OCI-M2 (cell line): ENCODE results near the gene USP17L17.
"Not testable (repeated sequence)": the region's sequence is repeated elsewhere in the genome, so short reads cannot be mapped to it uniquely, and the experiment has no call there.

ENCODE experiments used
- DNase-seq: peaks from one replicate; lab custom pipeline; 2025; ENCODE audit not compliant: unreplicated experiment; lab: John Stamatoyannopoulos, UW

USP17L17 gene, protein sequence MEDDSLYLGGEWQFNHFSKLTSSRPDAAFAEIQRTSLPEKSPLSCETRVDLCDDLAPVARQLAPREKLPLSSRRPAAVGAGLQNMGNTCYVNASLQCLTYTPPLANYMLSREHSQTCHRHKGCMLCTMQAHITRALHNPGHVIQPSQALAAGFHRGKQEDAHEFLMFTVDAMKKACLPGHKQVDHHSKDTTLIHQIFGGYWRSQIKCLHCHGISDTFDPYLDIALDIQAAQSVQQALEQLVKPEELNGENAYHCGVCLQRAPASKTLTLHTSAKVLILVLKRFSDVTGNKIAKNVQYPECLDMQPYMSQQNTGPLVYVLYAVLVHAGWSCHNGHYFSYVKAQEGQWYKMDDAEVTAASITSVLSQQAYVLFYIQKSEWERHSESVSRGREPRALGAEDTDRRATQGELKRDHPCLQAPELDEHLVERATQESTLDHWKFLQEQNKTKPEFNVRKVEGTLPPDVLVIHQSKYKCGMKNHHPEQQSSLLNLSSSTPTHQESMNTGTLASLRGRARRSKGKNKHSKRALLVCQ

DNA sequence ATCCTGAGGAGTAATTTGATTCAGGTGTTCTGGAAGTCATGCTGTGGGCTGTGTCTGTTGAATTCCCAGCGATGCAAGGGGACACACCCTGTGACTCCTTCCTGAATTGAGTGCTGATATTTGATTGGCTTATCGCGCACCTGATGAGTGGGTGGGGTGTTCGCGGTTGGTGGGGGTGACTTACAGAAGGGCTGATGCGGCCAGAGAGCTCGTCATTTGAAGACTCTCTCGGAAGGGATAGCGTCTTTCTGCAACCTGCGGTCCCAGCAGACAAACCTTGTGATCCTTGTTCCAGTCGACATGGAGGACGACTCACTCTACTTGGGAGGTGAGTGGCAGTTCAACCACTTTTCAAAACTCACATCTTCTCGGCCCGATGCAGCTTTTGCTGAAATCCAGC is at the start of gene USP17L17:
Gene USP17L17, plus strand, starts transcription at position 301 of the 400 bp plus-strand sequence. Its CDS starts 0 bp downstream, at position 301.
- not testable (repeated sequence) for DNase-seq

DNA sequence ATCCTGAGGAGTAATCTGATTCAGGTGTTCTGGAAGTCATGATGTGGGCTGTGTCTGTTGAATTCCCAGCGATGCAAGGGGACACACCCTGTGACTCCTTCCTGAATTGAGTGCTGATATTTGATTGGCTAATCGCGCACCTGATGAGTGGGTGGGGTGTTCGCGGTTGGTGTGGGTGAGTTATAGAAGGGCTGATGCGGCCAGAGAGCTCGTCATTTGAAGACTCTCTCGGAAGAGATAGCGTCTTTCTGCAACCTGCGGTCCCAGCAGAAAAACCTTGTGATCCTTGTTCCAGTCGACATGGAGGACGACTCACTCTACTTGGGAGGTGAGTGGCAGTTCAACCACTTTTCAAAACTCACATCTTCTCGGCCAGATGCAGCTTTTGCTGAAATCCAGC is 33.3 kb upstream of the USP17L17 start, which contains the start of gene USP17L10:
Gene USP17L10, plus strand, starts transcription at position 301 of the 400 bp plus-strand sequence. Its CDS starts 0 bp downstream, at position 301.
- DNase-seq = not testable (repeated sequence)

DNA sequence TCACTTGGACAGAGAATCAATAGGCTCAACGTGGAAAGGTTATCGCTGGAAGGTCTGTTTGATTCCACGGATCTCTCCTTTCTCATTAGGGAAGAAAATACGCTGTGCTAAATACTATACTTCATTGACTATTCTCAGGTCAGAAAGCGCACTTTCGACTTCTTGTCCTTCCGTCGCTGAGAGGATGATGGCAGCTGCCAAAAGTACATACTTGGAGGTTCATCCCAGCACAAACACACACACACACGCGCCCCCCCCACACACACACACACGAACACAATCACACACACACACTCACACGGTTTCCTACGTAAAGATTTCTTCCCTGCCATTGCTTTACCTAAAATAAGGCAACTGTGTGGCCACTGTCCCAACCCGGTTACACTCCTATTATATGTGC is 29.0 kb upstream of the USP17L17 start:
- not testable (repeated sequence) for DNase-seq

DNA sequence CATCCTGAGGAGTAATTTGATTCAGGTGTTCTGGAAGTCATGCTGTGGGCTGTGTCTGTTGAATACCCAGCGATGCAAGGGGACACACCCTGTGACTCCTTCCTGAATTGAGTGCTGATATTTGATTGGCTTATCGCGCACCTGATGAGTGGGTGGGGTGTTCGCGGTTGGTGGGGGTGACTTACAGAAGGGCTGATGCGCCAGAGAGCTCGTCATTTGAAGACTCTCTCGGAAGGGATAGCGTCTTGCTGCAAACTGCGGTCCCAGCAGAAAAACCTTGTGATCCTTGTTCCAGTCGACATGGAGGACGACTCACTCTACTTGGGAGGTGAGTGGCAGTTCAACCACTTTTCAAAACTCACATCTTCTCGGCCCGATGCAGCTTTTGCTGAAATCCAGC is 28.6 kb upstream of the USP17L17 start, which contains the start of gene USP17L11:
Gene USP17L11, plus strand, starts transcription at position 301 of the 400 bp plus-strand sequence. Its CDS starts 0 bp downstream, at position 301.
- DNase-seq = not testable (repeated sequence)

DNA sequence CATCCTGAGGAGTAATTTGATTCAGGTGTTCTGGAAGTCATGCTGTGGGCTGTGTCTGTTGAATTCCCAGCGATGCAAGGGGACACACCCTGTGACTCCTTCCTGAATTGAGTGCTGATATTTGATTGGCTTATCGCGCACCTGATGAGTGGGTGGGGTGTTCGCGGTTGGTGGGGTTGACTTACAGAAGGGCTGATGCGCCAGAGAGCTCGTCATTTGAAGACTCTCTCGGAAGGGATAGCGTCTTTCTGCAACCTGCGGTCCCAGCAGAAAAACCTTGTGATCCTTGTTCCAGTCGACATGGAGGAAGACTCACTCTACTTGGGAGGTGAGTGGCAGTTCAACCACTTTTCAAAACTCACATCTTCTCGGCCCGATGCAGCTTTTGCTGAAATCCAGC is 23.8 kb upstream of the USP17L17 start, which contains the start of gene USP17L12:
Gene USP17L12, plus strand, starts transcription at position 301 of the 400 bp plus-strand sequence. Its CDS starts 0 bp downstream, at position 301.
- not testable (repeated sequence) for DNase-seq

DNA sequence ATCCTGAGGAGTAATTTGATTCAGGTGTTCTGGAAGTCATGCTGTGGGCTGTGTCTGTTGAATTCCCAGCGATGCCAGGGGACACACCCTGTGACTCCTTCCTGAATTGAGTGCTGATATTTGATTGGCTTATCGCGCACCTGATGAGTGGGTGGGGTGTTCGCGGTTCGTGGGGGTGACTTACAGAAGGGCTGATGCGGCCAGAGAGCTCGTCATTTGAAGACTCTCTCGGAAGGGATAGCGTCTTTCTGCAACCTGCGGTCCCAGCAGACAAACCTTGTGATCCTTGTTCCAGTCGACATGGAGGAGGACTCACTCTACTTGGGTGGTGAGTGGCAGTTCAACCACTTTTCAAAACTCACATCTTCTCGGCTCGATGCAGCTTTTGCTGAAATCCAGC is 19.1 kb upstream of the USP17L17 start, which contains the start of gene USP17L13:
Gene USP17L13, plus strand, starts transcription at position 301 of the 400 bp plus-strand sequence. Its CDS starts 0 bp downstream, at position 301.
- not testable (repeated sequence) for DNase-seq

DNA sequence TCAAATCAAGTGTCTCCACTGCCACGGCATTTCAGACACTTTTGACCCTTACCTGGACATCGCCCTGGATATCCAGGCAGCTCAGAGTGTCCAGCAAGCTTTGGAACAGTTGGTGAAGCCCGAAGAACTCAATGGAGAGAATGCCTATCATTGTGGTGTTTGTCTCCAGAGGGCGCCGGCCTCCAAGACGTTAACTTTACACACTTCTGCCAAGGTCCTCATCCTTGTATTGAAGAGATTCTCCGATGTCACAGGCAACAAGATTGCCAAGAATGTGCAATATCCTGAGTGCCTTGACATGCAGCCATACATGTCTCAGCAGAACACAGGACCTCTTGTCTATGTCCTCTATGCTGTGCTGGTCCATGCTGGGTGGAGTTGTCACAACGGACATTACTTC is 13.4 kb upstream of the USP17L17 start:
- not testable (repeated sequence) for DNase-seq

DNA sequence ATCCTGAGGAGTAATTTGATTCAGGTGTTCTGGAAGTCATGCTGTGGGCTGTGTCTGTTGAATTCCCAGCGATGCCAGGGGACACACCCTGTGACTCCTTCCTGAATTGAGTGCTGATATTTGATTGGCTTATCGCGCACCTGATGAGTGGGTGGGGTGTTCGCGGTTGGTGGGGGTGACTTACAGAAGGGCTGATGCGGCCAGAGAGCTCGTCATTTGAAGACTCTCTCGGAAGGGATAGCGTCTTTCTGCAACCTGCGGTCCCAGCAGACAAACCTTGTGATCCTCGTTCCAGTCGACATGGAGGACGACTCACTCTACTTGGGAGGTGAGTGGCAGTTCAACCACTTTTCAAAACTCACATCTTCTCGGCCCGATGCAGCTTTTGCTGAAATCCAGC is 9.6 kb upstream of the USP17L17 start, which contains the start of gene USP17L15:
Gene USP17L15, plus strand, starts transcription at position 301 of the 400 bp plus-strand sequence. Its CDS starts 0 bp downstream, at position 301.
- not testable (repeated sequence) for DNase-seq

DNA sequence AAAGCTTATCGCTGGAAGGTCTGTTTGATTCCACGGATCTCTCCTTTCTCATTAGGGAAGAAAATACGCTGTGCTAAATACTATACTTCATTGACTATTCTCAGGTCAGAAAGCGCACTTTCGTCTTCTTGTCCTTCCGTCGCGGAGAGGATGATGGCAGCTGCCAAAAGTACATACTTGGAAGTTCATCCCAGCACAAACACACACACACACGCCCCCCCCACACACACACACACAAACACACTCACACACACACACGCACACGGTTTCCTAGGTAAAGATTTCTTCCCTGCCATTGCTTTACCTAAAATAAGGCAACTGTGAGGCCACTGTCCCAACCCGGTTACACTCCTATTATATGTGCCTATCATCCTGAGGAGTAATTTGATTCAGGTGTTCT is 5.2 kb upstream of the USP17L17 start:
- not testable (repeated sequence) for DNase-seq

DNA sequence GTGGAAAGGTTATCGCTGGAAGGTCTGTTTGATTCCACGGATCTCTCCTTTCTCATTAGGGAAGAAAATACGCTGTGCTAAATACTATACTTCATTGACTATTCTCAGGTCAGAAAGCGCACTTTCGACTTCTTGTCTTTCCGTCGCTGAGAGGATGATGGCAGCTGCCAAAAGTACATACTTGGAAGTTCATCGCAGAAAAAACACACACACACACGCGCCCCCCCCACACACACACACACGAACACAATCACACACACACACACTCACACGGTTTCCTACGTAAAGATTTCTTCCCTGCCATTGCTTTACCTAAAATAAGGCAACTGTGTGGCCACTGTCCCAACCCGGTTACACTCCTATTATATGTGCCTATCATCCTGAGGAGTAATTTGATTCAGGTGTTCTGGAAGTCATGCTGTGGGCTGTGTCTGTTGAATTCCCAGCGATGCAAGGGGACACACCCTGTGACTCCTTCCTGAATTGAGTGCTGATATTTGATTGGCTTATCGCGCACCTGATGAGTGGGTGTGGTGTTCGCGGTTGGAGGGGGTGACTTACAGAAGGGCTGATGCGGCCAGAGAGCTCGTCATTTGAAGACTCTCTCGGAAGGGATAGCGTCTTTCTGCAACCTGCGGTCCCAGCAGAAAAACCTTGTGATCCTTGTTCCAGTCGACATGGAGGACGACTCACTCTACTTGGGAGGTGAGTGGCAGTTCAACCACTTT is 4.4 kb downstream of the USP17L17 start, which contains the start of gene USP17L18:
Gene USP17L18, plus strand, starts transcription at position 678 of the 728 bp plus-strand sequence. Its CDS starts 0 bp downstream, at position 678.
- not testable (repeated sequence) for DNase-seq

DNA sequence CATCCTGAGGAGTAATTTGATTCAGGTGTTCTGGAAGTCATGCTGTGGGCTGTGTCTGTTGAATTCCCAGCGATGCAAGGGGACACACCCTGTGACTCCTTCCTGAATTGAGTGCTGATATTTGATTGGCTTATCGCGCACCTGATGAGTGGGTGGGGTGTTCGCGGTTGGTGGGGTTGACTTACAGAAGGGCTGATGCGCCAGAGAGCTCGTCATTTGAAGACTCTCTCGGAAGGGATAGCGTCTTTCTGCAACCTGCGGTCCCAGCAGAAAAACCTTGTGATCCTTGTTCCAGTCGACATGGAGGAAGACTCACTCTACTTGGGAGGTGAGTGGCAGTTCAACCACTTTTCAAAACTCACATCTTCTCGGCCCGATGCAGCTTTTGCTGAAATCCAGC is 9.4 kb downstream of the USP17L17 start, which contains the start of gene USP17L19:
Gene USP17L19, plus strand, starts transcription at position 301 of the 400 bp plus-strand sequence. Its CDS starts 0 bp downstream, at position 301.
- DNase-seq = not testable (repeated sequence)

DNA sequence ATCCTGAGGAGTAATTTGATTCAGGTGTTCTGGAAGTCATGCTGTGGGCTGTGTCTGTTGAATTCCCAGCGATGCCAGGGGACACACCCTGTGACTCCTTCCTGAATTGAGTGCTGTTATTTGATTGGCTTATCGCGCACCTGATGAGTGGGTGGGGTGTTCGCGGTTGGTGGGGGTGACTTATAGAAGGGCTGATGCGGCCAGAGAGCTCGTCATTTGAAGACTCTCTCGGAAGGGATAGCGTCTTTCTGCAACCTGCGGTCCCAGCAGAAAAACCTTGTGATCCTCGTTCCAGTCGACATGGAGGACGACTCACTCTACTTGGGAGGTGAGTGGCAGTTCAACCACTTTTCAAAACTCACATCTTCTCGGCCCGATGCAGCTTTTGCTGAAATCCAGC is 14.1 kb downstream of the USP17L17 start, which contains the start of gene USP17L20:
Gene USP17L20, plus strand, starts transcription at position 301 of the 400 bp plus-strand sequence. Its CDS starts 0 bp downstream, at position 301.
- not testable (repeated sequence) for DNase-seq

DNA sequence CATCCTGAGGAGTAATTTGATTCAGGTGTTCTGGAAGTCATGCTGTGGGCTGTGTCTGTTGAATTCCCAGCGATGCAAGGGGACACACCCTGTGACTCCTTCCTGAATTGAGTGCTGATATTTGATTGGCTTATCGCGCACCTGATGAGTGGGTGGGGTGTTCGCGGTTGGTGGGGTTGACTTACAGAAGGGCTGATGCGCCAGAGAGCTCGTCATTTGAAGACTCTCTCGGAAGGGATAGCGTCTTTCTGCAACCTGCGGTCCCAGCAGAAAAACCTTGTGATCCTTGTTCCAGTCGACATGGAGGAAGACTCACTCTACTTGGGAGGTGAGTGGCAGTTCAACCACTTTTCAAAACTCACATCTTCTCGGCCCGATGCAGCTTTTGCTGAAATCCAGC is 18.9 kb downstream of the USP17L17 start, which contains the start of gene USP17L21:
Gene USP17L21, plus strand, starts transcription at position 301 of the 400 bp plus-strand sequence. Its CDS starts 0 bp downstream, at position 301.
- DNase-seq = not testable (repeated sequence)

DNA sequence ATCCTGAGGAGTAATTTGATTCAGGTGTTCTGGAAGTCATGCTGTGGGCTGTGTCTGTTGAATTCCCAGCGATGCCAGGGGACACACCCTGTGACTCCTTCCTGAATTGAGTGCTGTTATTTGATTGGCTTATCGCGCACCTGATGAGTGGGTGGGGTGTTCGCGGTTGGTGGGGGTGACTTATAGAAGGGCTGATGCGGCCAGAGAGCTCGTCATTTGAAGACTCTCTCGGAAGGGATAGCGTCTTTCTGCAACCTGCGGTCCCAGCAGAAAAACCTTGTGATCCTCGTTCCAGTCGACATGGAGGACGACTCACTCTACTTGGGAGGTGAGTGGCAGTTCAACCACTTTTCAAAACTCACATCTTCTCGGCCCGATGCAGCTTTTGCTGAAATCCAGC is 23.6 kb downstream of the USP17L17 start, which contains the start of gene USP17L22:
Gene USP17L22, plus strand, starts transcription at position 301 of the 400 bp plus-strand sequence. Its CDS starts 0 bp downstream, at position 301.
- DNase-seq = not testable (repeated sequence)

DNA sequence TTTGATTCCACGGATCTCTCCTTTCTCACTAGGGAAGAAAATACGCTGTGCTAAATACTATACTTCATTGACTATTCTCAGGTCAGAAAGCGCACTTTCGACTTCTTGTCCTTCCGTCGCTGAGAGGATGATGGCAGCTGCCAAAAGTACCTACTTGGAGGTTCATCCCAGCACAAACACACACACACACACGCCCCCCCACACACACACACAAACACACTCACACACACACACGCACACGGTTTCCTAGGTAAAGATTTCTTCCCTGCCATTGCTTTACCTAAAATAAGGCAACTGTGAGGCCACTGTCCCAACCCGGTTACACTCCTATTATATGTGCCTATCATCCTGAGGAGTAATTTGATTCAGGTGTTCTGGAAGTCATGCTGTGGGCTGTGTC is 28.0 kb downstream of the USP17L17 start:
- not testable (repeated sequence) for DNase-seq
